BE2C (cell line): ENCODE measurements around the gene HOXA6.

ENCODE experiments used
- DNase-seq: peaks from one replicate; pipeline ENCODE4 v3.0.0-alpha.2; 2020
- H3K27me3 ChIP-seq: fragments of 250-450 bp; sonication (Bioruptor Pico); 2 replicates; pipeline ENCODE4 v1.5.1; 2020; ENCODE audit warnings: mild to moderate bottlenecking
- H3K36me3 ChIP-seq: fragments of 250-450 bp; sonication (Bioruptor Pico); 2 replicates; pipeline ENCODE4 v1.5.1; 2020; ENCODE audit warnings: mild to moderate bottlenecking
- H3K4me1 ChIP-seq: fragments of 250-450 bp; sonication (Bioruptor Pico); 2 replicates; pipeline ENCODE4 v1.5.1; 2020
- H3K4me3 ChIP-seq: 2 replicates; pipeline ENCODE4 v1.5.1; 2011; ENCODE audit warnings: low read depth, low read length
- H3K9me3 ChIP-seq: fragments of 250-450 bp; sonication (Bioruptor Pico); 2 replicates; pipeline ENCODE4 v1.5.1; 2020
- CTCF ChIP-seq: IDR thresholded peaks from 2 replicates; pipeline ENCODE4 v1.5.1; 2012; ENCODE audit warnings: mild to moderate bottlenecking, low read depth, low read length

The HOXA6 gene

DNA sequence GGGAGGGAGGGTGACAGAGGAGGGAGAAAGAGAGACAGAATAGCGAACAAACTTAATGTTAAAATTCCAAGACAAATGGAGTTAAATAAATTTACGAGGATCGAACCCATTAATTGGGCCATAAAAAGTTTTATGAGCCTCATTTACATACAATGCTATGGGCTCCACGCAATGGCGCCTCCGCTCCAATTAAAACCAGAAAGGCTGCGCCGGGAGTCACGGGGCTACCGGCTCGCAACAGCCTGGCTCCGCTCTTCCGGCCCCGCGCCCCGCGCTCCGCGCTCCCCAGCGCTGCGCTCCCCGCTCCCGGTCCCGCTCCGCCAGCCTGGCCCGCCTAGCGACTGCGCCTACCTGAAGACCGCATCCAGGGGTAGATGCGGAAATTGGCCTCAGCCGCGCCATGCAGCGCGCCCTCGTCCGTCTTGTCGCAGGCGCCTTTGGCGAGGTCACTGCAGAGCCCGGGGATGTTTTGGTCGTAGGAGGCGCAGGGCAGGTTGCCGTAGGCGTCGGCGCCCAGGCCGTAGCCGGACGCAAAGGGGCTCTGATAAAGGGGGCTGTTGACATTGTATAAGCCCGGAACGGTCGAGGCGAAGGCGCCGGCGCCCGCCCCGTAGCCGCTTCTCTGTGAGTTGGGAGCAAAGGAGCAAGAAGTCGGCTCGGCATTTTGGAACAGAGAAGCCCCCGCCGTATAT, 8.4 kb upstream of the HOXA6 start:
- H3K4me1 ChIP-seq: no peaks in the 10 kb centered on the region
- TF ChIP-seq CTCF: no peak
- peak; percentile 6 for DNase-seq
- no peaks in the 10 kb centered on the region for H3K36me3 ChIP-seq
- H3K9me3 ChIP-seq: no peaks in the 10 kb centered on the region
- H3K4me3 ChIP-seq: peak overlapping the region; percentile 20; the same call in 1 of the 2 replicates
- H3K27me3 ChIP-seq: peaks cover 100% of the 10 kb centered on the region

GRCh38 chr7:27154901-27155815, 7.6 kb upstream of the HOXA6 start:
- TF ChIP-seq CTCF: no peak
- Histone ChIP-seq H3K9me3 (no peaks in the 10 kb centered on the region), H3K4me3 (no peak overlapping the region), H3K27me3 (peaks cover 100% of the 10 kb centered on the region), H3K4me1 (no peaks in the 10 kb centered on the region), H3K36me3 (no peaks in the 10 kb centered on the region)
- peak; percentile 17 for DNase-seq

DNA sequence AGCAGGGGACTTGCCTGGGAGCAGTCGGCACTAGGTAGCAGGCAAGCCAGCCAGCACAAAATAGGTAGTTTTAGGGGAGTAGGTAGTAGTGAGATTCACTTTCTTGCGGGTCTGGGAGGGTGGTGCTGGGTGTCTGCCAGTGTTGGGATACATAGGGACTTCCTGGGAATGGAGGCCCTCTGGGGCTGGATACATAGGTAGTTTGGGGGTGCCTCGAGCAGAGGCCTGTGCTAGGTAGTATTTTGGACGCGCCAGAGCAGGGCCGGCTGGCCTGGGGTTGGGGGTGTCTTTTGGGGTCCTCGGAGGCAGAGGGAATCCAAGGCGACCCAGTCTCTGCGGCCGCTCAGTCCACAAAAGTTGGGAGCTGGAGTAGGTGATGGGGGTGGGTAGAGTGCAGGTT, 6.8 kb upstream of the HOXA6 start:
- TF ChIP-seq CTCF: no peak
- DNase-seq: no peak
- H3K9me3 ChIP-seq: no peaks in the 10 kb centered on the region
- H3K36me3 ChIP-seq: no peaks in the 10 kb centered on the region
- H3K27me3 ChIP-seq: peaks cover 100% of the 10 kb centered on the region
- H3K4me1 ChIP-seq: no peaks in the 10 kb centered on the region
- no peak overlapping the region for H3K4me3 ChIP-seq

DNA sequence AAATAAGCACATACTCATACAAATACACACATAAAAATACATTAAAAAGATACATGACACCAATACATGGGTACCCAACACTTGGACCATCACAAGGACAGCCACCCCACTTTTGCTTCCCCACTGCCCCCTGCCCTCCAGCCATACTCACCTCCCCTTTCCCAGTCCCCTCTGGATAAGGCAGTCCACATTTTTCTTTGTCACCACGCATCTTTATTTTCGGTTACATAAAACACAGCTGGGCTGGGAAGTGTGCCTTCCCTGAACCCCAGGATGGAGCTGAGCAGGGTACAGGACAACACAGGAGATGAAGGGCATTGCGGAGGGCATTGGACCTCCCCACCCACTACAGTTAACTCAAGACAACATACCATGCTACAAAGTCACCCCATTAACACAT, 6.0 kb upstream of the HOXA6 start:
- Histone ChIP-seq H3K27me3 (peaks cover 100% of the 10 kb centered on the region), H3K36me3 (no peaks in the 10 kb centered on the region), H3K9me3 (no peaks in the 10 kb centered on the region), H3K4me1 (no peaks in the 10 kb centered on the region), H3K4me3 (no peak overlapping the region)
- DNase-seq: no peak
- TF ChIP-seq CTCF: no peak

DNA sequence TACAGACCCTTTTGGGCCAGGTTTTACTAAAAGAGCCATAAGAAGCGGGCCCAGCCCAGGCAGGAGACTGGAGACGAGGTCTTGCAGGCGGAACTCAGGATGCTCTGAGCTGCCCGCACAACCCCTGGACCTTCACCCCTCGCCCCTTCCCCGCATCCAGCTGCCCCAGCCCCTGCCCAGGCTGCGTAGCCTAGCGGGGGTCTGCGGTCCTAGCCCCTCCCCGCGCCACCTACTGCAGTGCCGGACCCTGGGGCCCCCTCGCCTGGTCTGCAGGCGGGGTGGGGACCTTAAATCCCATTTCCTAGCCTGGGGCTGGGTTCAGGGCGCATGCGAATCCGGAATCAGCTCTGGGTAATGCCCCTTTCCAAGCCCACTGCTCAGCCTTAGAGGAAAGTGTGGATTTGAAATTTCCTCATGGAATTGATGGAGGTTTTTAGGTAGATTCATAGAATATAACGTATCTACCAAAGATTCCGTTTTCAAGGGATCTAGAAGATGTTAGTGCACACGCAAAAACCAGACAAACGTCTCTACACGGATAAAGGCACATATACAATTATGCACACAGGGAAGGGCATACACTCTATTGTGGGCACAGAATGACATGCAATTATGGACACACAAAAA, 5.4 kb upstream of the HOXA6 start:
- no peaks in the 10 kb centered on the region for H3K36me3 ChIP-seq
- no peaks in the 10 kb centered on the region for H3K4me1 ChIP-seq
- H3K4me3 ChIP-seq: no peak overlapping the region
- no peak for TF ChIP-seq CTCF
- DNase-seq: peak; percentile 3
- peaks cover 100% of the 10 kb centered on the region for H3K27me3 ChIP-seq
- H3K9me3 ChIP-seq: no peaks in the 10 kb centered on the region
